Measurements from ENCODE around the gene GDF10. TPM values are rescaled to one million over a fixed set of nuclear protein-coding genes. Genes with fewer than 3 reads are reported as not detected.

The GDF10 gene
- total RNA-seq, 4 donors from 2014 or later, result 0.35 TPM; not detected in 3

DNA sequence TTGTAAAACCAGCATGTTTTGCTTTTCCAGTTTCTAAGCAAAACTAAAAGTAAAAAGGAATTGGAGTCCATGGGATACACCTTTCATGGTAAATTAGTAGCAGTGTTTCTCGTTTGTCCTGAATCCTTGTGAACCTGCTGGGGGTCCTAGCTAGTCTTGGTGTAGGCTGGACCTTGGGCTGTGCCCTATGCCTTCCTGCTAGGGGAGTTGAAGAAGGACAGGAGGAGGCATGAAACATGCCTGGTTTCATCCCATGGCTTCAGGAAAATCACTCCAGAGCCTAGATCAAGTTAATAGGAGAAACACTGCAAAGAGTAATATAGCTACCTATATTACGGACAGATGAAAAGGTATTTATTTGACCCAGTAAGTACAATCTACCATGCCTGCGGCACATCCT, 41.1 kb upstream of the GDF10 start:
- TF ChIP-seq, protein P1, sequence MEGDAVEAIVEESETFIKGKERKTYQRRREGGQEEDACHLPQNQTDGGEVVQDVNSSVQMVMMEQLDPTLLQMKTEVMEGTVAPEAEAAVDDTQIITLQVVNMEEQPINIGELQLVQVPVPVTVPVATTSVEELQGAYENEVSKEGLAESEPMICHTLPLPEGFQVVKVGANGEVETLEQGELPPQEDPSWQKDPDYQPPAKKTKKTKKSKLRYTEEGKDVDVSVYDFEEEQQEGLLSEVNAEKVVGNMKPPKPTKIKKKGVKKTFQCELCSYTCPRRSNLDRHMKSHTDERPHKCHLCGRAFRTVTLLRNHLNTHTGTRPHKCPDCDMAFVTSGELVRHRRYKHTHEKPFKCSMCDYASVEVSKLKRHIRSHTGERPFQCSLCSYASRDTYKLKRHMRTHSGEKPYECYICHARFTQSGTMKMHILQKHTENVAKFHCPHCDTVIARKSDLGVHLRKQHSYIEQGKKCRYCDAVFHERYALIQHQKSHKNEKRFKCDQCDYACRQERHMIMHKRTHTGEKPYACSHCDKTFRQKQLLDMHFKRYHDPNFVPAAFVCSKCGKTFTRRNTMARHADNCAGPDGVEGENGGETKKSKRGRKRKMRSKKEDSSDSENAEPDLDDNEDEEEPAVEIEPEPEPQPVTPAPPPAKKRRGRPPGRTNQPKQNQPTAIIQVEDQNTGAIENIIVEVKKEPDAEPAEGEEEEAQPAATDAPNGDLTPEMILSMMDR (IDR thresholded peaks at IDR 0.05), result no peak
- TF ChIP-seq POLR2A (IDR thresholded peaks at IDR 0.05), result no peak
- Histone ChIP-seq H3K4me1 (peaks cover 0 to 26% (median 7%) of the 10 kb centered on the region in 4 donors), H3K36me3 (no peaks in the 10 kb centered on the region), H3K9me3 (no peaks in the 10 kb centered on the region), H3K27me3 (no peaks in the 10 kb centered on the region), H3K4me3 (no peak overlapping the region), H3K27ac (no peak overlapping the region)
- no peak for DNase-seq

DNA sequence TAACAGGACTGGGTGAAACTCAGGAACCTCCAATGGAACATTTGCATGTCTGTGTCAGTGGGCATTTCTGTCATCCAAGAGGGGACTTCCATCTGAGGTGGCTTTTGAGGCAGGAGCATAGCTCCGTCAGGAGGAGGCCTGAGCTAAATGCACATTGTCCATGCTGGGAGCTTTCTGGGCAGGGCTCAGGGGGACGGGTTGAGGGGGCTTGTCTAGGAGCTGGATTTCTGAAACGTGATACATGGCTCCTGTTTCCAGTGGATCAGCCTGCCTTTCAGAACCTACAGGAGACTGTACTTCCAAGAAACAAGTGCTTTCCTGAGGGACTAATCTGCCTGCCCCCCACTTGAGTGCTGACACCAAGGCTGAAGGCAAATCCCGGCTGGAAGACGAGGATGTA, 40.5 kb upstream of the GDF10 start:
- DNase-seq, result no peak

DNA sequence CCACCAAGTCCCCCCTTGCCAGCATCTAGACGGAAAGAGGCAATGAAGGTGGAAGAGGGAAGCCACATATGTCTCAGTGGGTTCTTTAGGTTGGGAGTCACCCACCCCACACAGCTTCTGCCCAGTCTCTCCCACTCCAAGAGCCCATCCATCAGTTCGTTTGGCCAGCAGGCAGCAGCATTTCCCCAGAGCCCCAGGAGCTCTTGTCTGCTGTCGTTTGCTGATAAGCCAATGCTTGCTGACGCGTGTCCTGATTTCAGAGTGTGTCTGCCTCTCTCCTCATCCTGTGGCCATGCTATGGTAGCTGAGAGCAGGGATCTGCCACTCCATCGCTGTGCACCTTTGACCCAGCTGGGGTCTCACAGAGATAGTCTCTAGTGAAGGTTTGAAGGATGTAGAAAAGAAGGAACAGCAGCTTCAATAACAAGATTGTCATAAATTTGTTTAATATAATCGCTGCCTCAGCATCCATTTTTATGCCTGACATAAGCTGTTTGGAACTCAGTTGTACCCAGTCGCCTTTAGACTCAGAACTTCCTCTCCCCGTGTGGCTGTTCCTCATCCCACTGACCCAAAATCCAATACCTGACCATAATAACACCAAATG, 39.4 kb upstream of the GDF10 start:
- Histone ChIP-seq H3K27me3 (no peaks in the 10 kb centered on the region), H3K27ac (peak overlapping the region in 3 of 4 donors; percentile 6 to 79 (median 70)), H3K4me3 (no peak overlapping the region), H3K36me3 (no peaks in the 10 kb centered on the region), H3K9me3 (no peaks in the 10 kb centered on the region), H3K4me1 (peaks cover 0 to 26% (median 7%) of the 10 kb centered on the region in 4 donors)
- TF ChIP-seq POLR2A (IDR thresholded peaks at IDR 0.05), result no peak
- TF ChIP-seq, protein P1 (IDR thresholded peaks at IDR 0.05), result peak in 1 of 6 experiments; percentile 30
- peak in 1 of 3 donors; percentile 34 for DNase-seq

More for the DNA sequence above, 40.5 kb upstream of the GDF10 start:
- H3K27ac ChIP-seq, result peak overlapping the region in 1 of 4 donors; percentile 20
- TF ChIP-seq, protein P1 (IDR thresholded peaks at IDR 0.05), result no peak
- TF ChIP-seq POLR2A (IDR thresholded peaks at IDR 0.05), result no peak
- H3K4me3 ChIP-seq, result no peak overlapping the region
- no peaks in the 10 kb centered on the region for H3K27me3 ChIP-seq
- peaks cover 0 to 26% (median 7%) of the 10 kb centered on the region in 4 donors for H3K4me1 ChIP-seq
- H3K9me3 ChIP-seq, result no peaks in the 10 kb centered on the region
- no peaks in the 10 kb centered on the region for H3K36me3 ChIP-seq

DNA sequence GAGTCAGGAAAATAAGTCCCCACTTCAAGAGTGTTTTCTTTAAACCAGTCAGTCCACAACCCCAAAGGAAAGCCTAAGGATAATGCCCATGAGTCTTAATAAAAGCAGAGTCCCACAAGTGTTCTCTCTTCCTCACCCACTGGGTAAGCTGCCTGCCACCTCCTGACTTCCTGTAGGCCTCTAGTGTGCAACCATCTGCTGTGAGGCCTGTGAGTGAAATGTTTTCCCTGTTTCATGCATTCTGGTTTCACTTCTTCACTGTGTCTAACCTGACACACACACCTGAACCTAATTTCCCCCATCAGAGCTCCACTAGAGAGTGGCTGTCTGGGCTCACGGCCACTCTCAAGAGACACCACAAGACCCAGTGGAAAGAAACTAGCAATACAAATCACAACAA, 38.9 kb upstream of the GDF10 start:
- Histone ChIP-seq H3K9me3 (no peaks in the 10 kb centered on the region), H3K36me3 (no peaks in the 10 kb centered on the region), H3K27me3 (no peaks in the 10 kb centered on the region), H3K4me1 (peaks cover 0 to 26% (median 7%) of the 10 kb centered on the region in 4 donors), H3K4me3 (no peak overlapping the region), H3K27ac (peak overlapping the region in 3 of 4 donors; percentile 6 to 79 (median 70))
- peak in 2 of 3 donors; percentile 77 to 80 for DNase-seq
- TF ChIP-seq POLR2A (IDR thresholded peaks at IDR 0.05), result no peak
- TF ChIP-seq, protein P1 (IDR thresholded peaks at IDR 0.05), result no peak

DNA sequence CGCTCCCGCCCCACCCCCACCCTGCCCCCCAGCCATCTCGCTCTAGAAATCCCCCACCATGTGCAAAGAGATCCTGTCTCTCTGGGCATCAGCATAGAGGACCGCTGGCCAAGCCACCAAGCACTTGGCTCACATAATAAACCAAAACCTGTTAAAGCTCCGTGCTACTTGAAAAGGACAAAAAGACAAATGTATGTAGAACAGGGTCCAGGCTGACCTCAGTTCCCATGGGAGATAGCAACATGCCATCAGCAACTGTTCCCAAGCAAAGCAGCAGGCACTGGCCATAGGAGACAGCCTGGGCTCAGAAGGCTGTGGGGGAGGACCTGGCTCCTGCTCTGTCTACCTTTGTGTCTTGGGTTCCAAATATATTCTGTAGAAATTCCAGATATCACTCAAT, 38.4 kb upstream of the GDF10 start:
- TF ChIP-seq POLR2A (IDR thresholded peaks at IDR 0.05), result no peak
- TF ChIP-seq, protein P1 (IDR thresholded peaks at IDR 0.05), result no peak
- Histone ChIP-seq H3K4me1 (peaks cover 0 to 26% (median 7%) of the 10 kb centered on the region in 4 donors), H3K36me3 (no peaks in the 10 kb centered on the region), H3K27me3 (no peaks in the 10 kb centered on the region), H3K27ac (peak overlapping the region in 3 of 4 donors; percentile 6 to 79 (median 70)), H3K9me3 (no peaks in the 10 kb centered on the region), H3K4me3 (no peak overlapping the region)
- no peak for DNase-seq
